Right renal cortex interstitium (tissue), 3 donors: ENCODE results near the gene PPP1R2. TPM values are rescaled to one million over a fixed set of nuclear protein-coding genes. Genes with fewer than 3 reads are reported as not detected.

Experiments
- DNase-seq, 3 donors: peaks; one replicate each; pipeline ENCODE4 v3.0.0-alpha.2; 2013; ENCODE audit warnings: low read depth in 3 of 3, low spot score in 2 of 3
- polyA plus RNA-seq, 3 donors: library from polyadenylated mRNA; unstranded; fragments of 120-200 nt; gene quantifications; one replicate each; pipeline ENCODE4 v1.2.1, GENCODE V29; 2013; ENCODE audit not compliant: insufficient read length in 3 of 3

Gene PPP1R2
- polyA plus RNA-seq, 3 donors: 56.8 to 65.9 (median 61.2) TPM

- no peak for DNase-seq
These were observed 25.5 kb upstream of the PPP1R2 start for GRCh38 chr3:195568630-195569029.

DNA sequence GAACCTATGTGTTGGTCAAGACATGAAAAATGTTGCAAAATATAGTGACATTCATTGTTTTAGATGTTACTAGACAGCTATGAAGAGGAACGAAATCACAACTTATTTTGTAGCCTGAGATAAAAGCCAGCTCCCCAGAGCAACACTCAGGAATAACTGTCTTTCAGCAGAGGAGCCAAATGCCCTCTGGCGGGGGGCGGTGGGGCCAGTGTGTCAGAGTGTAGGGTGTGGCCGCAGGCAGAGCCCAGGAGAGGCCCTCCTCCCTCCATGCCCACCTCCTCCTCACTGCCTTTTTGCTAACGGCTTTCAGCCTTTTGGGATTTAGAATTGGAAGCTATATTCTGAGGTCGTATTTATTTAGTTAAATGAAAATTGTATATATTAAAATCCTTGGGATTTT lies 23.7 kb upstream of the PPP1R2 start:
- no peak for DNase-seq

DNA sequence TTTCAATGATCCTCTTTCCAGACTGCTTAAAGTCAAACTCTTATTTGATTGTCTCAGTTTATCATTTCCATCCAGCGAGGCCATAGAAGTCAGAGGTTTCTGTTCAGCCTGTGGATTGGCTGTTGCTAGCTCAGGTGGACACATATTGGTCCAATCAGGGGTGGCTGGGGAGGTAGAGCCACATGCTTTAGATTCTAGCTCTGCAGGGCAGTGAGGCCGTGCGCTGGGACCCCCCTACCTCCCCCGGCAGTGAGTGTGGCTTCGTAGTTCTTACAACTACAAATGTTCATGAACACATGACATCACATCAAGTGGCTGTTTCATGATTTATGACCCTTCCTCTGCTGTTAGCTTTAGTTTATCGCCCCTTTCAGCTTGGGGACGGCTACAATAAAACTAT lies 22.6 kb upstream of the PPP1R2 start:
- no peak for DNase-seq

GRCh38 chr3:195563317-195563716 lies 20.2 kb upstream of the PPP1R2 start:
- DNase-seq: no peak

DNA sequence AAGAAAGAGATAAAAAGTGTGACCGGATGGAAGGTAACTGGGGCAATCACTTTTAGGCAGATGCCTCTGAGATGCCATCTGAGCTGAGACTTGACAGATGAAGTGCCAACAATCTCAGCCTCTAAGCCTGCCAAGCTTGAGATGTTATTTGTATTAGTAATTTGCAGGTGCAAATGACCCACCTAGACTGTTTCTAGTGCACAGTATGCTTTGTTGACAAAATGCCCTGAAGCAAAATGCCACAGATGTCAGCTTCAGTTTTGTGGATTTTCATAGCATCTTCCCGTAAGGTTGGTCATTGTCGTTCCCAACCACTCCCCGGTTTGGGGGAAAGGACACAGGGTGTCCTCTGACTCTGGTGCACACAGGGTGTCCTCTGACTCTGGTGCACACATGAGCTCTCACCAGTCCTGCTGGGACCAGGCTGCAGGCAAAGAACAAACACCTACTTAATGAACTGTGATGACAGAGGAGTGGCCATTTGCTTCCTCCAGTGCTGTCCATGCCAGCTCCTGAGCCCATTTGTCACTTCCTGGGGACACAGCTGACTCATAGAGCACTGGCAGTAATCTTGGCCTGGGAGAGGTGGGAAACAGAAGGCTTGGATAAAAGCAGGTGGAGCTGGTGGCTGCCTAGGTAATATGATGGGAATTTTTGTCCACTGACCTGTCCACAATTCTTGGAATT lies 16.7 kb upstream of the PPP1R2 start:
- DNase-seq: no peak

- no peak for DNase-seq
These were observed 15.5 kb upstream of the PPP1R2 start for GRCh38 chr3:195558602-195559001.

DNA sequence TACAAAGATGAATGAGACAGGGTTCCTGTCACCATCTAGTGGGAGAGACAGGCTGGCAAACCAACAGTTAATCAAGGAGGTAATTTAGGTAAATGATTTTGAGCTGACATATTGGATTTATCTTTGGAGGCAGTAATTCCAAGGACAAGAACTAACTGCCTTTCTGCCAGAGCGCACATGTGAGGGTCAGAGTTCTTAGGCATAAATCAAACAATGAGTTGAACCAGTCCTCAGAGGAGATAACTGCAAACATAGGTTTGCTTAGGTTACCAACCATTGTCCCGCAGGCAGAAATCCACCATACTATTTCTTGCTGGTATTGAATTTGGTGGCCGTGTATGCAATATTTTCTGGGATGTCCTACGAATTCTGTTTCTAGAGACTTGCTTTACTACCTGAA lies 14.2 kb upstream of the PPP1R2 start:
- no peak for DNase-seq

DNA sequence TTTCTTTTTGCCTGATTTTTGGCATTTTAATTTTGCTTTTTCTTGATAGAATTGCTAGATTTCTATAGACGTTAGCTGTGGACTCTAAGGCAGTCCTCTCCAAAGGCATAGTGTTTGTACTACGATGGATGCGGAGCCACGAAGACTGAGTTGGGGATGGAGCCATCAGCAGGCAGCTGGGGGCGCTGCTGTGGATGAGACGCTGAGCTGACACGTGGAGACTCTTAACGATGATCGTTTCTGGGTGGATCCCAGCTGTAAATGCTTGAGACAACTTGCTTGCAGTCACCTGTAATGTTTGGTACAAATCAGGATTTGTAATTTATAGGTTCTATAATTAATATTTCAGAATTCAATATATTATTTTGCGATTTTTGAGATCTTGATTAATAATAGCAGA lies 13.3 kb upstream of the PPP1R2 start:
- no peak for DNase-seq

- DNase-seq: no peak
These were observed 12.0 kb upstream of the PPP1R2 start for GRCh38 chr3:195555110-195555509.

GRCh38 chr3:195554458-195554857 lies 11.3 kb upstream of the PPP1R2 start:
- no peak for DNase-seq

GRCh38 chr3:195553268-195553667 lies 10.1 kb upstream of the PPP1R2 start:
- no peak for DNase-seq

DNA sequence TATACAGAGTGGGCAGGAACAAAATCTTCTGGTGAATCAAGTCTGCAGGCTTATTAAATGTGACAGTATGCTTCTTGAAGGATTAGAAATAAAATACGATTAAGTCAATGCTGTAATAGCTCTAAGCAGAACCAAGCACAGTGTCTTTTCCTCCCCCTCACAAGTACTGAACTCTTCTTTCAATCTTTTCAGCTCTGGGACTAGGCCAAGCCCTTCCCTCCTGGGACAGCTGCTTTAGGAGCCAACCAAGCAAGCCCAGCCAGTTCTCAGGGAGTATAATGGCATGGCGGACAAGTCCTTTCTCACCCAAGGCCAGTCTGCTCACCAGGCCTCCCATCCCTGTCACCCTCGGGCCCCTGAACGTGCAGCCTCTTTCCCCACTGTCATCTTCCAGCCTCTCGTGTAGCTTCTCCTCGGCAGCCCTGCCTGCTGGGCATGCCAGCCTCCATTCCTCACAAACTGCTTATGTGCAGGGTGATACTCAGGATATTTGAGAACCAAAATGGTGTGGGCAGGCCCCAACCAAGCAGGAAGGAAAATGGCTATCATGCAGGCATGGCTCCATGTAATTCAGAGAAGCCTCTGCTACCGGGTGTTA lies 8.4 kb upstream of the PPP1R2 start:
- no peak for DNase-seq

DNA sequence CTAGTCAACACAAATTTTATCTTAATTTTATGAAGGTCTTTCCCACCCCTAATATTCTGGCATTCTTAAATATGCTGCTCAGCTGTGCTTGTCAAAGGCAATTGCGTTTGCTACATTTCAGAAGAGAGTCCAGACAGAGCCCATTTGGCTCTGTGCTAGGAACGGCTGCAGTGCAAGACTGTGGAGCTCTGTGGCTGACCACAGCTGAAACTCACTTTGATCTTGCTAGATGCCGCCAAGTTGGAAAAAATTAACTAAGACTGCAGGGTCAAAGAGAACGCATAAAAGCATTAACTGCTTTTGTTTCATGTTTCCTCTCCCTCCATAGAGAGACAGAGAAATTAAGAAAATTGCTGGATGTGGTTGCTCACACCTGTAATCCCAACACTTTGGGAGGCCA lies 7.6 kb upstream of the PPP1R2 start:
- no peak for DNase-seq

GRCh38 chr3:195549931-195550519 lies 6.9 kb upstream of the PPP1R2 start:
- DNase-seq: no peak

- DNase-seq: no peak
These were observed 5.9 kb upstream of the PPP1R2 start for GRCh38 chr3:195548987-195549386.

DNA sequence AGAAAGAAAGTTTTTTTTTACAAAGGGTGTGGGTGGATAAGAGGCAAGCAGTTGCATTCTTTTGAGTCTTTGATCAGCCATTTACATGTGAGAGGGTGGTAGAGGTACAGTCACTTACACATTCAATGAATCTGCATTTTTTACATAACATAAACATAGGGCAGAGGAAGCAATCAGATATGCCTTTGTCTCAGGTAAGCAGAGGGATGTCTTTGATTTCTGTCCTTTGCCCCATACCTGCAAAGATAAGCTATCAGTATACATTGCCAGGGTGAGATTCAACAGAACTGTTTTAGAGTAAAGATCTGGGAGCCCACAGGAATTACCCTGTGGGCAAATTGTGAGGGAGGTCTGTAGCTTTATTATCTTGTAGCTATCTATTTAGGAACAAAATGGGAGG lies 5.4 kb upstream of the PPP1R2 start:
- no peak for DNase-seq

GRCh38 chr3:195548006-195548405 lies 4.9 kb upstream of the PPP1R2 start:
- DNase-seq: no peak

GRCh38 chr3:195546130-195546560 lies 3.0 kb upstream of the PPP1R2 start:
- no peak for DNase-seq

DNA sequence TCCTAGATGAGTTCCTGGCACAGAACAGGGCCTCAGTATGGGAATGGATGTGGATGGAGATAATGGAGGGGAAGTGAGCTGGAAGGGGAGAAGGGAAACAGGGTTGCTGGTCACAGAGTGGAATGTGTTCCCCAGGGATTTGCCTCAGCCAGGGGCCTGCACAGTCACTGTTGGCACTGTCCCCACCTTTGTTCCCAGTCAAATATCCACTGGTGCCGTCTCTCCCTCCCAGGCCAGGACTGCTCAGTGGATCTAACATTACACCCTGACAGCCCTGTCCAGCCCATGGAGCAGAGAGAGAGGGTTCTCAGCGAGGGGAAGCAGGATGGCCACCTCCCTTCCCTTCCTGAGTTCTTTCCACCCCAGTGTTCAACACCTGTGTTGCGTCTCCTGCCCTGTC lies 1.5 kb upstream of the PPP1R2 start:
- DNase-seq: no peak

DNA sequence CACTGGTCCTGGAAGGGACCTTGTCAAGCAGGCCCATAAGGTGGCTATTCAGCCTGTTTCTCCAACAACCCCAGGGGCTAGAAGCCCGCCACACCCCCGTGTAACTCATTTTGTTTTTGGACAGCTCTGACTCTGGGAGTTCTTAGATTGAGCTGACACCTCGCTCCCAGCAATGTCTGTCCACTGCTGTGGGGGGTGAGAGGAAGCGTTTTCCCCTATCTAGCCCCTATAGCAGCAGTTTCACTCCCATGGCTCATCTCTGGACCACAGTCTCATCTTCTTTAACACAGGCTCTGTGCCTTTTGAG lies 1.1 kb upstream of the PPP1R2 start:
- DNase-seq: no peak

DNA sequence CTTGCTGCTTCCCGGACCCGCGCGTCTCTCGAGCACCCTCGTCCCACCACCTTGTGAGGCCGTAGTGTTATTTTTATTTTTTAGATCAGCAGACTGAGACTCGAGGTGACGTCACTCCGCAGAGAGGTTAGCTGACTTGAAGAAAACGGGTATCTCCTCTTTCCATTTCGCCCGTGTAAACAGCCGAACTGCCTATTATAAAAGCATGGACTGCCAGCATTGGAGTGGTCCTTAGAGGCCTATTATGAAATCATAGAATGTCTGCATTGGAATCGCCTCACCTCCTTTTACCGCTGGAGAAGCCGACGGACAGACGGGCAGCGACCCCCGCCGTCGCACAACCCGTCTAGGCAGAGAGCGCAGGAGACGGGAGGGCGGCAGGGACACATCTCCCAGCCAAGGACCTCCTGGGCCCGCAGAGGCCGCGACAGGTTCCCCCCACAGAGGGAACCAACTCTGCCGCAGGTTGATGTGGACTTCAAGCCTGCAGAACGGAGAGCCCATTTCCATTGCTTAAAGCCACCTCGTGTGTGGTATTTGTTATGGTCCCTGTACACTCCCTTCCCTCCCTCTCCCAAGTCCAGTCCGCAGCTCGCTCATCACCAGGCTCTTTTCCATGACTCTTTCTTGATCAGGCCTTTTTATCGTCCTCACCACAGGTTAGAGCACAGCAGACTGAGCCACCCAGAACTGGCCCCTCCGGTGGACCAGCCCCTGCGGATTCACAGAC lies 540 bp upstream of the PPP1R2 start:
- DNase-seq: no peak

DNA sequence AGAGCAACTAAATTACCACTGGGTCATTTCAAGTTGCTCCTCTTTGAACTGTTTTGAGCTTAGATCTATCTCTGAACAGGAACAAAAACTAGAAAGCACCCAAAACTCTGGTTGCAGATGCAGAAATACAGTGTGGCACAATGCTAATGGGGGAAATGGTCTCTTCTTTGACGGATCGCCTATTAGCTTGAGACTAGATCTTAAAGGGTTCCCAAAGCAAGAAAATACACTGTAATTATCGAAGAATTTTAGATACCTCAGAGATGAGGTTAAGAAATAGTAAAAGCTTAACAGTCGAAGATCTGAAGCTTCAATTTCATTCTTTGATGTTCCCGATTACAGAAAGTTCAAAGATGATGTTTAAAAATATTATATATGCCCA lies 818 bp downstream of the PPP1R2 start:
- DNase-seq: no peak
